HS-27A (cell line): ENCODE measurements around the gene NLRP1.

ENCODE experiments used
- DNase-seq: peaks from one replicate; pipeline ENCODE4 v3.0.0-alpha.2; 2012; ENCODE audit warnings: low read depth, missing footprints

Gene NLRP1

DNA sequence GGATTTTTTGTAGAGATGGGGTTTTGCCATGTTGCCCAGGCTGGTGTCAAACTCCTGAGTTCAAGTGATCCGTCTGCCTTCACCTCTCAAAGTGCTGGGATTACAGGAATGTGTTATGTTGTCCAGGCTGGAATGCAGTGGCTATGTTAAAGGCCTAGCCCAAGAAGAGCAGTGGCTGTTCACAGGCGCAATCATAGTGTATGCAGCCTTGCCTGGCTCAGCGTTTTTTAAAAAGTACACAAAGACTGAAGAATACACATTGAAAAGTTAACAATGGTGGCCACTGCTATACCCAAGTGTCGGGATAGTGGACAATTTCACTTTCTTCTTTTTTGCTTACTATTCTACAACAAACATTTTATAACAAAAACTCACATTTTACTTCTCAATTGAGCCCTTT is 105.3 kb downstream of the NLRP1 start:
- no peak for DNase-seq

DNA sequence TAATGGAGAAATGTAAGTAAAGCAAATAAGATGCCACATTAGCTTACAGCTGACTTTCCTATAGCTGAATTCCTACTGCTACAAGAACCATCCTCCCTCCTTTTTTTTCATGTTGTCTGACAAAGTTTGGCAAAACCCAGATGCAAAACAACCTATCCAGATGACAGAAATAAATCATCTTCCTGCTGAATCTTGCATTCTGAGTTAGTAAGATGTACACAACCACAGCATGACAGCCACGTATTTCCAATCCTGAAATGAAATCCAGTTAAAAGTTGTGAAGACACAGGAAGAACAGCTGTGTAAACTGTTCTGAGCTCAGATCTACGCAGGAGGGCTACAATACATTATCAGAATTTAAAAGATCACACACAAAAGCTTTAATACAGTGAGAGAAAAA is 110.4 kb downstream of the NLRP1 start:
- DNase-seq = no peak

DNA sequence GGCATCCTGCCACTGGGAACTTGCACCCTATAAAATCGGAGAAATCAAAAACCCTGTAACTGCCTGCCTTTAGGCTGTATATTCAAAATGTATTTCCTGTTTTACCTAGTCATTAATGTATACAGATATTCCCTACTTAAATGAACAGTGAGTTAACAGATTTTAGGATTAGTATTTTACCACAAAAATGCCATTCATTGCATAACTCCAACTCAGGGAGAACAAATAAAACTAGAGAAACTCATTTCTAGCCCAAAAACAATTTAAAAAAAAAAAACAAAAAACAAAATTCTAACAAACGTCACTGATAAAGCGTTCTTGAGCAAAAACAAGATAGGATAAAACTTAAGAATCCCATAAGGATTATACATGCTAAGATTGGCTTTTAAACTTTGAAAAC is 111.8 kb downstream of the NLRP1 start:
- DNase-seq = no peak

DNA sequence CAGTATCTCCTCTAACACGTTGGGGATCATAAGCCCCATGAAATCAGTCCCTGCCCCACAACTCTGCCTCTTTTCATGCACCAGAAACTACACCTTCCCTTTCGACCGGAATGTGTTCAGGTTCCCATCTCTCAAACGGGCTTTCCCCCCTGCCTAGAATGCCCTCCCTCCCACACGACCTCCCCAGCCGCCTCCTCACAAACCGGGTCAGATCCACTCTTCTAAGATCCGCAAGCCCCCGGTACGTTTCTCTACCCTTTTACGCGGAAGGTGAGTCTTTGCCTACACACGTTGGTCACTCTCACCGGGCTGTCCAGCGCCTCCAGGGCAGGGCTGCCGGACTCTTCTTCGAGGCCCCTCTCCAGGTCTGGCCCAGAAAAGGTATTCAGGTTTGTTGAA is 116.2 kb downstream of the NLRP1 start:
- DNase-seq = no peak

DNA sequence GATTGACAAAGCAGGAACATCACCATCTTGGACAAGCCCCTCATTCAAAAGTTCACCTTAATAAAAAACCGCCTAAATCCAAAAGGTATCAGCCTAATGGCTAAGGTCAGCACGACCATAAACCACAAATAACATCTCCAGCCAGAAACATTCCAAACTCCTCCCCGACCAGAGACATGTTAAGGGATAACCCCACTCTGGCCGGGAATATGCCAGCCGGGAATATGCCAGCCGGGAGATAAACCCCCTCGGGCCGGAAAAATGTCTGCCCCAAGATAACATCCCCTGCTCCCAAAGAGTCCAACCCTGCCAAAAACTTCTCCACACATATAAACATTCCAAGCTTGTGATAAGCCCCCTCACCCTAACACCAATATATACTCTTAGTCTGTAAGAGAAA is 116.9 kb downstream of the NLRP1 start:
- DNase-seq = no peak

DNA sequence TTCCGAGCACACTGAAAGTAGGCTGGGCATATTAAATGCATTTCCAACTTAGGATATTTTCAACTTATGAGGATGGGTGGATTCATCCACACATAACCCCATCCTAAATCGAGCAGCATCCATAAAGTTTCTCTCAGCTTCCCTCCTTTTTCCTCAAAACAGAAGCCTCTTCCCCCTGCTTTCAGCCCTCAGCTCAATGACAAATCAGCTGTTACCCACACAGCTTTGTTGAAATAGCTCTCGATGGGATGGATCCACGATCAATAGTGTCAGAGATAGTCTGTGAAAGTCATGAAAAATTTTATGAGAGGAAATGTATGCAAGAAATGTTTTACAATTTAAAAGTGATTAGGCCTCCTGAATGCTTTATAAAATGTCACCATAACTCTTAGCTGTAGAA is 118.0 kb downstream of the NLRP1 start:
- DNase-seq = no peak

DNA sequence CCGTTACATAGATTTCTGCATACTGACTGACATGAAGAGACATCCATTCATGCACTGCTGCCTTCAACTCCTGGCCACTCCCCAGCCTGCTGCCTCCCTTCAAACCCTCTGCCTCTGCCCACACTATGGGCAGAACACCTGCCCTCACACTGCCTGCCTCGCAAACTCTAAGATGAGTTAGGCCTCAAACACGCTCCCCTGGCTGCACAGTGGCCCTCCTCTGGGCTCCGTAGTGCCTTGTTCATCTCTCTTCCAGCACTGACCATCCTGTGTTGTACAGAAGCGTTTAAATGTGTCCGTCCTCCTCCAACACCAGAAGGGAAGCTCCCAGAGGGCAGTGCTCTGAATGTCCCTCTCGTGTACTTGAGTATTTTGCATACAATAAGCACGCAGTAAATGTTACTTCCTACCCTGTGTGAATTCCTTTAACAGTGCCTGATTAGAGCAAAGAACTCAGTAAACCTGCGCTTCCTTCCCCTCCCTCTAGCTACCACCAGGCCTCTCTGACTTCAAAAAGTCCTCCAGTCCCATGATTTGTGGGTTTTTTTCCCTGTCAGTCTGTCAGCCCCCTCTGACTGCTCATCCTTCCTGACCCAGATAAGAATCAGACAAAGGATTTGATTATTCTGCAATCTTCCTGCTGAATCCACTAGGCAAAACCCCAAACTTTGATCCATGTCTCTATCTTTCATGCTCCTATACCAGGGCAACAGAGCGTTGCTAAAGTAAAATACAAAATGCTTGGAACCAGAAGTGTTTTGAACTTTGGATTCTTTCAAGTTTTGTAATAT is 119.4 kb downstream of the NLRP1 start:
- DNase-seq = no peak
